ENCODE data around the gene SNRPB2.

SNRPB2 gene

DNA sequence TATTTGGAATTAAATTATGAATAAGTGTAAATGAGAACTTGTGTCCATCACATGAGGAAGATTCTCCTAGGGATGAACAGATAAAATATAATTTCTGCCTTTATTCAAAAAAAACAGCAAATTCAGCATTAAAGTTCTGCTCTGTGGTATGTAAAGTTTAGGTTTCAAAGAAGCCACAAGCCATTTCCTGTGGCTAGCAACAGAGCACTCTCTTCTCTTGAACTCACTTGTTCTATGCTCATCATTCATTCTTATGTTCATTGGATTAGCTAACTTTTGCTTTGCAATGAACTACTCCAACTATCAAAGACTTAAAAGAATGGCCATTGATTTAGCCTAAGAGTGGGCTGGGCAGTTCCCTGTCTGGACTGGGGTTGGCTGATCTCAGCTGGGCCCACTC lies 20.8 kb upstream of the SNRPB2 start:
- no peak overlapping the region for H3K4me3 ChIP-seq (ENCODE audit: low read length)
- DNase-seq (ENCODE audit: low read depth) = no peak

DNA sequence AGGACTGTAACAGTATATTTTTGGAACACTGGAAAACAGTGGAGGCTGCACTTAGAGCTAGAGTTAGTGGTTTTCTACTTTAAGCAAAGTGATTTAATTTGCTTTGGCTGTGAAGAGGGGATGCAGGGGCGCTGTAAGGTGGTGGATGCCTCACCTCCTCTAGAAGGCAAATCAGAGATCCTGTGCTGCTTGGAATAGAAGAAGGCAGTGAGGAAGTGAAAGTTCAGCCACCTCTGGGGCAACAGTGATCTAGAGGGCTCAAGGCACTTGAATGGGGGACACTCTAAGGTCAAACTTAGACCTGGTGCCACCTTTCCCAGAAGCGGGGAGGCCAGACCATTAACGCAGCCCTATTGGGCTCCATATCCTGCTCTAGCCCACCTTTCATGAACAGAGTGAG lies 19.0 kb upstream of the SNRPB2 start:
- DNase-seq (ENCODE audit: low read depth) = no peak
- TF ChIP-seq, protein P1, sequence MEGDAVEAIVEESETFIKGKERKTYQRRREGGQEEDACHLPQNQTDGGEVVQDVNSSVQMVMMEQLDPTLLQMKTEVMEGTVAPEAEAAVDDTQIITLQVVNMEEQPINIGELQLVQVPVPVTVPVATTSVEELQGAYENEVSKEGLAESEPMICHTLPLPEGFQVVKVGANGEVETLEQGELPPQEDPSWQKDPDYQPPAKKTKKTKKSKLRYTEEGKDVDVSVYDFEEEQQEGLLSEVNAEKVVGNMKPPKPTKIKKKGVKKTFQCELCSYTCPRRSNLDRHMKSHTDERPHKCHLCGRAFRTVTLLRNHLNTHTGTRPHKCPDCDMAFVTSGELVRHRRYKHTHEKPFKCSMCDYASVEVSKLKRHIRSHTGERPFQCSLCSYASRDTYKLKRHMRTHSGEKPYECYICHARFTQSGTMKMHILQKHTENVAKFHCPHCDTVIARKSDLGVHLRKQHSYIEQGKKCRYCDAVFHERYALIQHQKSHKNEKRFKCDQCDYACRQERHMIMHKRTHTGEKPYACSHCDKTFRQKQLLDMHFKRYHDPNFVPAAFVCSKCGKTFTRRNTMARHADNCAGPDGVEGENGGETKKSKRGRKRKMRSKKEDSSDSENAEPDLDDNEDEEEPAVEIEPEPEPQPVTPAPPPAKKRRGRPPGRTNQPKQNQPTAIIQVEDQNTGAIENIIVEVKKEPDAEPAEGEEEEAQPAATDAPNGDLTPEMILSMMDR (IDR thresholded peaks at IDR 0.05; ENCODE audit: insufficient read depth, low read depth, low read length, missing control alignments) = no peak
- H3K4me3 ChIP-seq (ENCODE audit: low read length) = no peak overlapping the region

More for the DNA sequence above, 20.8 kb upstream of the SNRPB2 start:
- TF ChIP-seq, protein P1 (IDR thresholded peaks at IDR 0.05; ENCODE audit: insufficient read depth, low read depth, low read length, missing control alignments) = no peak

DNA sequence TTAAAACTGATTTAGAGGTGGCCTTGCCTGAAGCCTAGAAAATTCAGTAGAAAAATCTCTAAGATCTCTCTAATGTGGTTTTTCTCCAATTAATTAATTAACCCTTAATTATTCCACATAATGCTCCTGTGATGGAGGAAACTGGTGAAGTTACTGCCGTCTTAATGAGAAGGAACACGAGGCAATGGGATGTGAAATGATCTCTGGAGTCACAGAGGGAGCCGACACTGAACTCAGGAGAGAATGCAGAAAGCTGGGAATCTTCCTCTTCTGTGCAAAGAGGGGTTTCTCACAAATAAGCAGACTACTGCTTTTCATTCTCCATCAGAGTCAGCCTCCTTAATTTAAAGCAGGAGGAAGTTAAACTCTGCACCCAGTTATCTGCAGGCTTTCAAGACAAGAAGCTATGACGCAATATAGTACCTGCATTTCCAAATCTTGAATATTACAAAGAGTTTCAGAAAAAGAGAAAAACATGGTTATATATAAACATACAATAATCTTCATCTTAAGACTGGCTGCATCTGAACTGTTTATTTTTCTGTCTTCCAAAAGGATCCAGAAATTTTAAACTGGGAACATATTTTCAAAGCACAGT lies 18.1 kb upstream of the SNRPB2 start:
- H3K4me3 ChIP-seq (ENCODE audit: low read length) = no peak overlapping the region
- peak; percentile 4 for DNase-seq (ENCODE audit: low read depth)
- TF ChIP-seq, protein P1 (IDR thresholded peaks at IDR 0.05; ENCODE audit: insufficient read depth, low read depth, low read length, missing control alignments) = no peak

DNA sequence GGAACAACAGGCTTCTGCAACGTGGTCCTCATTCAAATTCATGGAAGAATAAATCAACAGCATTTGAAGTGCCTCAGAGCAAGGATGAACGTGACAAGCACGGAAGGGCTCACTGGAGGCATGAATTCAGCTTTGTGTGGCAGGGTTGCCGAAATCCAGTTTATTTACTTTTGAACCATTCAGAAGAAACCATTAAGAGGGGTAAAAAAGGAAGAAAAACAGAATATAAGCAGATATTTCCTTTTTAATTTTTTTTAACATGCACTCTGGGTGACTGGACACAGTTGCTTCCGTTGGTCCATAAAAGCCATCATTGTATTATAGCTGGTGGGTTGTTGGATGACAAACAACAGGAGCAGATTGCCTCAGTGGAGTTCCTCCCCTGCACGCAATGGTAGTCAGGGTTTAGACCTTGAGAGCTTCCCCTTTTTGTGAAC lies 17.3 kb upstream of the SNRPB2 start:
- TF ChIP-seq, protein P1 (IDR thresholded peaks at IDR 0.05; ENCODE audit: insufficient read depth, low read depth, low read length, missing control alignments) = no peak
- no peak for DNase-seq (ENCODE audit: low read depth)
- no peak overlapping the region for H3K4me3 ChIP-seq (ENCODE audit: low read length)

DNA sequence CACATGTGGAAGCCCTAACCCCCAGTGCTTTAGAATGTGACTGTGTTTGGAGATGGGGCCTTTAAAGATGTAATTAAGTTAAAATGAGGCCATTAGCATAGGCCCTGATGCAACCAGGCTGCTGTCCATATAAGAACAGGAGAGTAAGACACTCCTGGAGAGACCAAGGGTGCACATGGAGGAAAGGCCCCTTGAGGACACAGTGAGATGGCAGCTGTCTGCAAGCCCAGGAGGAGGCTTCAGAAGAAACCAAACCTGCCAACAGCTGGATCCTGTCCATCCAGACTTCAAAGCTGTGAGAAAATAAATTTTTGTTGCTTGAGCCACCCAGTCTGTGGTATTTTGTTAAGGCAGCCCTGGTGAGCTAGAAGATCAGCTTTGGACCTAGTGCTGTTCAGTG lies 16.8 kb upstream of the SNRPB2 start:
- TF ChIP-seq, protein P1 (IDR thresholded peaks at IDR 0.05; ENCODE audit: insufficient read depth, low read depth, low read length, missing control alignments) = no peak
- no peak for DNase-seq (ENCODE audit: low read depth)
- H3K4me3 ChIP-seq (ENCODE audit: low read length) = no peak overlapping the region

DNA sequence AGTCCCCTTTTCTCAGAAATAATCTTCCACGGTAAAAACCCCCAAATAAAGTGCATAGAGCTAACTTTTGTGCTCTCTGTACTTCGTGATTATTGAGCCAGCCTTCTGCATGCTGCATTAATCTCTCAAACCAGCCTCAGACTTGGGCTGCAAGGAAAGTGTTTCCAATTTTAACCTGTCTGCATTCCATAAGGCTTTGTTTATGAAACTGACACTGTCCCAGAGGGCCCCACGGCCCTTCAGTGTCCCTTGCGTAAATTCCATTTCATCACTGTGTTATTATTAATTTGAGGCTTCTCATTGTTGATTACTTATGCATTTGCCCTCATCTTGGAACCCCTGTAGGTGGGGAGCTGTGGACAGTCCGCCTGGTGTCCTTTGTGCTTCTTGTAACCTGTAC lies 15.6 kb upstream of the SNRPB2 start:
- no peak overlapping the region for H3K4me3 ChIP-seq (ENCODE audit: low read length)
- TF ChIP-seq, protein P1 (IDR thresholded peaks at IDR 0.05; ENCODE audit: insufficient read depth, low read depth, low read length, missing control alignments) = no peak
- no peak for DNase-seq (ENCODE audit: low read depth)

DNA sequence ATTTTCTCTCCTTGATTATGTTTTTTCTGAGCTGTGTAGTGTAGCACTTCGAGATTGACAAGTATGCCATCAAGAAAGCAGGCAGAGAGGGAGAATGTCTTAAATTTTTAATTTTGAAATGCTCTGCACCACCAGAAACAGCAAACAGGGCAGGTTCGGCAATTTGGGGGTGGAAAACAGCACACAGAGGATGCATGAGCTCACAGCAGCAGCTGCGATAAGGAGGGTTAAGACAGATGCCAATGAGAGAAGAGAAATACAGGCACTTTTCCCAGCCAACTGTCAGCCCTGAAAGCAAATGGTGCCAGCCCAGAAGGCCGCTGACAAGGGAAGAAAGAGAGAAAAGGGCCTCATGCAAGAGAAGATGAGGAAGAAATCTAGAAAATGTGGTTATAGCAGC lies 15.1 kb upstream of the SNRPB2 start:
- TF ChIP-seq, protein P1 (IDR thresholded peaks at IDR 0.05; ENCODE audit: insufficient read depth, low read depth, low read length, missing control alignments) = no peak
- no peak overlapping the region for H3K4me3 ChIP-seq (ENCODE audit: low read length)
- no peak for DNase-seq (ENCODE audit: low read depth)

Measured in epithelial cell of esophagus (primary cell).